Epithelial cell of esophagus (primary cell): Measurements from ENCODE around the gene ARHGAP30.

Experiments
- DNase-seq: peaks from one replicate; pipeline ENCODE4 v3.0.0; 2010; ENCODE audit warnings: low read depth
- H3K4me3 ChIP-seq: 2 replicates; pipeline ENCODE4 v1.5.1; 2011; ENCODE audit warnings: mild to moderate bottlenecking, low read length, control low read depth
- TF ChIP-seq, protein P1 (sequence below): IDR thresholded peaks from 2 replicates; pipeline ENCODE4 v1.5.1; 2011; ENCODE audit warnings: low read depth, mild to moderate bottlenecking, low read length, control low read depth, inconsistent platforms; ENCODE audit not compliant: insufficient read depth; ENCODE audit errors: missing control alignments

The ARHGAP30 gene

DNA sequence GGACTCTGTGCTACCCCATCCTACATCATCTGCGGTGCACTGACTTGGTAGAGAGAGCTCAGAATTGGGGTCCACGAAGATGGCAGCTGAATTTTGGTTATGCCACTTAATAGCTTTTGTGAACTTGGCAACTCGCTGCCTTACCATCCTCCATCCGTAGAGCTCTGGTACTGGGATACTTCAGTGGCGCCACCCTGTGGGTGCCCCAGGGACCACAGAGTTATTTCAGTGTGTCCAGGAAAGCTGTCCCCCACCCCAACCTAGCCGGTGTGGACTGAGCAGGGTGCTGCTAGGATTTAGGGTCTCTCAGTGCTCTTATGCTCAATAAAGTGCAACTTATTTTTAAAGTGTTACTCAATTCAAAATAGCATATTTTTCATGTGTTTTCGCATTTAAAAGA lies 14.9 kb downstream of the ARHGAP30 start:
- TF ChIP-seq, protein P1, sequence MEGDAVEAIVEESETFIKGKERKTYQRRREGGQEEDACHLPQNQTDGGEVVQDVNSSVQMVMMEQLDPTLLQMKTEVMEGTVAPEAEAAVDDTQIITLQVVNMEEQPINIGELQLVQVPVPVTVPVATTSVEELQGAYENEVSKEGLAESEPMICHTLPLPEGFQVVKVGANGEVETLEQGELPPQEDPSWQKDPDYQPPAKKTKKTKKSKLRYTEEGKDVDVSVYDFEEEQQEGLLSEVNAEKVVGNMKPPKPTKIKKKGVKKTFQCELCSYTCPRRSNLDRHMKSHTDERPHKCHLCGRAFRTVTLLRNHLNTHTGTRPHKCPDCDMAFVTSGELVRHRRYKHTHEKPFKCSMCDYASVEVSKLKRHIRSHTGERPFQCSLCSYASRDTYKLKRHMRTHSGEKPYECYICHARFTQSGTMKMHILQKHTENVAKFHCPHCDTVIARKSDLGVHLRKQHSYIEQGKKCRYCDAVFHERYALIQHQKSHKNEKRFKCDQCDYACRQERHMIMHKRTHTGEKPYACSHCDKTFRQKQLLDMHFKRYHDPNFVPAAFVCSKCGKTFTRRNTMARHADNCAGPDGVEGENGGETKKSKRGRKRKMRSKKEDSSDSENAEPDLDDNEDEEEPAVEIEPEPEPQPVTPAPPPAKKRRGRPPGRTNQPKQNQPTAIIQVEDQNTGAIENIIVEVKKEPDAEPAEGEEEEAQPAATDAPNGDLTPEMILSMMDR = peak; percentile 23
- H3K4me3 ChIP-seq = no peak overlapping the region
- no peak for DNase-seq

DNA sequence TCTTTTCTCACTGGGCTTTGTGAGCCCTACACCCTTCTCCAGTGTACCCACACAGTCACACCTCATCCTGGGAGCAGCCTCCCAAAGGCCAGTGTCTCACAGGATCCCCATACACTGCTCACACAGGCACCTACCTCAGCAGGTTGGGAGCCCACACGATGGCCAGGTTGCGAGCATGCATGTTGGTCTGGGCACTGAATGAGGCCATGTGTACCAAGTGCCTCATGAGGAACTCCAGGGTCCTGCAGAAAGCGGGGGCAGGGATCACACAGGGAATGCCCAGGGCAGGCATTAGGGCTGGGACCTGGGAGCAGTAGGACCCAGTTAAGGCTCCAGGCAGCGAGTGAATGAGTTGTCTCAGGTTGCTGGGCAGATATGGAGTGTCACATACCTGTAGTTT lies 15.5 kb downstream of the ARHGAP30 start:
- no peak for DNase-seq
- TF ChIP-seq, protein P1 = no peak
- H3K4me3 ChIP-seq = no peak overlapping the region

DNA sequence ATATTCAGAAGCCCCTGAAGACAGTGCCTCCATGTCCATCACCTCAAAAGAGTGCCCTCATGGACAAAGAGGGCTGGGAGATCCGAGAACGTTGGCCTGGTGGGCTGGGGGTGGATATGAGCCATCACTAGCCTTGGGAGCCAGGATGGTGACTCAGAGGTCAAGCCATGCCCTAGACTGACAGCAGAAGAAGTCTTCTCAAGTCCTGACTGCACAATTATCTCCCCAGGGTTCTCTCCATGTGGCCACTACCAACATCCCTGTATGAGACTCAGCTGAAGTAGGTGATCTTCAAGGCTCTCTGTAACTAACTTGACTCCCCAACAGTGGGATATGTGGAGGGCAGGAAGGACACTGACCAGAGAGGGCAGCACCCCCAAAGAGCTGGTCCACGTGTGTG lies 16.8 kb downstream of the ARHGAP30 start:
- TF ChIP-seq, protein P1 = no peak
- DNase-seq = no peak
- H3K4me3 ChIP-seq = no peak overlapping the region

DNA sequence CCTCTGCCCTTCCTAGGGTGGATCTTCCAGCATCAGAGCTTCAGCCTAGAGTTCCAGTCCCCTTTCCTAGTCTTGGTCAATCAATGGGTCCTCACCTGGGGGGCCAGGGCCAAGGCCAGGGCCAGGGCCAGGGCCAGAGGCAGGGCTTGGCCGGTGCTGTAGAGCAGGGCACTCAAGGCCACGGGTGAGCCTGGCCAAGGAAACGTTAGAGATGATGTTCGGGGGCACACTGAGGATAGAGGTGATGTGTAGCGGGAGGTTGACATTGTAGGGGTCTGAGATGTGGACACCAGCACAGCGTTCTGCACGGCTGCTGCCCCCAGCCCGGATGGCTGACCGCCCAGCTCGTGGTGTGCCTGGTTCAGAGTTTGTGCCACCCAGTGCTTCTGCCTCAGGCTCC lies 18.5 kb downstream of the ARHGAP30 start:
- DNase-seq = no peak
- no peak overlapping the region for H3K4me3 ChIP-seq
- TF ChIP-seq, protein P1 = no peak

DNA sequence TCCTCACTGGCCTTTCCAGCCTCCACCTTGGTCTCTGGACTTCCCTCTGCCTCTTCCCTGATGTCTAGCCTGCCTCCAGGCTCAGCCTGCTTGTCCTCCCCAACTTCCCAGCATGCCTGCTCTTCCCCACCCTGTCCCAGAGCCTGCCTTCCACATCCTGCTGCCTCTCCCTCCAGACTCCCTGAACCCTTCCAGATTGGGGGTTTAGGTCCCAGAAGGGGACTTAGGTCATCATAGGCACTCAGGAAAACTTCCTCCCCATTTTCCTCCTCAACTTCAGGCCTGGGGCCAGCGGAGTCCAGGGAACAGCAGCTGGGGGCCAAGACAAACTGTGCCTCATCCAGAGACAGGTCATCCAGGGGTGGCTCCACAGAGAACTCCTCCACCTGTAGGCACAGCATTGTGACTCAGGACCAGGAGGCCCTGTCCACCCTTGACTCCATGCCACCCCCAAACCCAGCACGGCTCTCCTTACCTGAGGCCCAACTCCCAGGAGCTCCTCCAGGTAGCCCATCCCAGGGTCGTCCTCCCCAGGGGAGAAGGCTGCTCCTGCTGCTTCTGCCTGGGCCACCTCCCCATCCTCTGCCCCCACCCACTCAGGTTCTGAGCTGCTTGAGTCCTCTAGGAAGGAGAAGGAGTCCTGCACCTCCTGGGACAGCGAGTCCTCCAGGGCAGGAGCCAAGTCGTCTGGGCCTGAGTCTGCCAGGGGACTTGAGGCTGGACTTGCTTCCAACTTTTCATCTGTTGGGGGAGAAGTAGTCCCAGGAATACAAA lies 20.6 kb downstream of the ARHGAP30 start:
- no peak overlapping the region for H3K4me3 ChIP-seq
- DNase-seq = no peak
- TF ChIP-seq, protein P1 = no peak

DNA sequence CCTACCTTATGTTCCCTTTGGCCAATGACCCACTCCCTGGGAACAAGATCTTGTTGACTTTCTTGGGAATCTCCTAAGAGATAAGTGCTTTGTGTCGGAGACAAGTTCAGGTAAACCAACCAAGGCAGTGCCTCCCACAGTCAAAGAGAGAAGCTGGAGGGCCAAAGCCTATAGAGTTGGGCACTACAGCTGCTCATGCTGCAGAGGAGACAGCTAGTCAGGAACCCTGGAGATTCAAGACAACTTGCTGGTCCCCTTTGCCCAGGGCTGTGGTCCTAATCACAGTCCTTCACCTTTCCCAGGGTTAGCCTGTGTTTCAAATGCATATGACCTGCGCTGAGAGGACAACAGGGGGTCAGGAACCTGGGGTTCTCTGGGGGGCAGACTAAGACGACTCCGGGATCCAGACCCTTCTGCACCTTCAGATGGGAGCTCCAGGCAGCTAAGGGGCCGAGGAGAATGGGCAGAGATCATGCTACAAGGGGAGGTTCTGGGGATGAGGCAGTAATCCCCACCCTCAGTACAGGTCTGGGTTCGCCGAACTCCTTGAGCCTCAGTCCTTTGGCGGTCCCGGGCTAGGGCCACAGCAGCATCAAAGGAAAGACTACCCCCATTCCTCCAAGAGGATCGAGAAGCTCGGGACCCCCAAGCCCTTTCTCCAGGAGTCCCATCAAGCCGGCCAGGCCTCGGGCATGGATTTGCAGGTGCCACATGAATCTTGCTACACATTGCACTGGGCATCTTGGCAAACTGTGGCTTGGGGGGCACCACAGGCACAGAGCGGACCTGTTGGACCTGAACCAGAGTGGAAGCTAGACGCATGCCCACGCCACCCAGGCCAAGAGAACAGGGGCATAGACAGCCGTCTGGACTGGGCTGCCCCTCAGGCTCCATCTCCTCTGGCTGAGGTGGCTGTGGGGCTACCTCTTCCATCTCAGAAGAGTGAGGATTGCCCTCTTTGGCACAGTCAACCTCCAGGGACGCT lies 22.0 kb downstream of the ARHGAP30 start:
- DNase-seq = no peak
- H3K4me3 ChIP-seq = no peak overlapping the region
- TF ChIP-seq, protein P1 = no peak
